Hematopoietic multipotent progenitor cell treated with erythropoietin and hydrocortisone succinate and interleukin-3 and kit ligand, for 6 days (in vitro differentiated cells): ENCODE measurements around the gene ARID1A.
A peak's percentile ranks its signal among the peaks of the same experiment; 100 is the strongest.

ENCODE experiments used
- DNase-seq: peaks from one replicate; pipeline ENCODE4 v3.0.0-alpha.2; 2015

Gene ARID1A

GRCh38 chr1:26828411-26828991 lies 132.7 kb downstream of the ARID1A start:
- peak; percentile 28 for DNase-seq

GRCh38 chr1:26829184-26829911 lies 133.5 kb downstream of the ARID1A start:
- no peak for DNase-seq

GRCh38 chr1:26831059-26831458 lies 135.2 kb downstream of the ARID1A start:
- no peak for DNase-seq
